ENCODE measurements around the gene ZNF14.
A peak's percentile ranks its signal among the peaks of the same experiment; 100 is the strongest.
"Not testable (repeated sequence)": the region's sequence is repeated elsewhere in the genome, so short reads cannot be mapped to it uniquely, and the experiment has no call there.

Gene ZNF14

DNA sequence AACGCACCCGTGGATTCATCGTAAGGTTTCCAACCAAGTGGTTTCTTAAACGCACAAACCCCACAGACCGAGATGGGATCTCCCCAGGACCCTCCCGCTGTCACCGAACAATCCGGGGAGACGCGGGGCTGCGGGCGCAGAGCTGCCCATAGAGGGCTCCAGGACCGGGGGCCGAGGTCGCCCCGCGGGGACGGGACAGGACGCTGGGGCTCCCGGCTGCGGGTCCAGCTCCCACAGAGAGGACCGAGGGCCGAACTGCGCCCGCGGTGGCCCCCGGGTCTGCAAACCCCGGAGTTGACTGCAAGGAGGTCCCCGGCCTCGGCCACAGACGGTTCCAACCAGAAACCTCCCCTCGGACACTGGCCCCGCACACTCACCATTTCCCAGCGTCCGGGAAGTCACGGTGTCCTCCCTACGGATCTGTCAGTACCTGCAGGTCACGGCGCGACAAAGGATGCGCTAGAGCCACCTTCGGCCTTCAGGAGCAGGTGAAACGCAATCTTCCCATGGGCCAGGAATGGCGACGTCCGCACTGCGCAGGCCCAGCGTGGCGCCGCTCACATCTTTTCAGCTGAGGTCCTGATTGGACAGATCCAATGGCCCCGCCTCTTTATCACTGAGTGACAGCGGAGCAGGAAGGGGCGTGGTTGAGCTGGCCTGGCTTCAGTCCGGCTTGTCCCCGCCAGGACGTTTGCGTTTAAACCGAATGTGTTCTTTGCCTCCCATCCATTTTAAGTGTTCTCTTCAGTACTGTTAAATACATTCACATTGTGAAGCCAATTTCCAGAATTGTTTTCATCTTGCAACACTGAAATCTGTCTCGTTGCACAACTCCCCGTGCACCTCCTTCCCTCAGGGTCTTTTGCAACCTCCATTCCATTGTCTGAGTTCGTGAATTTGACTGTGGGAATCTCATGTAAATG lies at the start of gene ZNF14:
ZNF14 (minus strand) TSS at position 534 of the 923 bp plus-strand sequence; CDS start at position 380, 154 bp downstream.
- DNase-seq = peak; percentile 90 to 98 (median 95)
- intact Hi-C loops (cut with DNase I) = no loop called here

DNA sequence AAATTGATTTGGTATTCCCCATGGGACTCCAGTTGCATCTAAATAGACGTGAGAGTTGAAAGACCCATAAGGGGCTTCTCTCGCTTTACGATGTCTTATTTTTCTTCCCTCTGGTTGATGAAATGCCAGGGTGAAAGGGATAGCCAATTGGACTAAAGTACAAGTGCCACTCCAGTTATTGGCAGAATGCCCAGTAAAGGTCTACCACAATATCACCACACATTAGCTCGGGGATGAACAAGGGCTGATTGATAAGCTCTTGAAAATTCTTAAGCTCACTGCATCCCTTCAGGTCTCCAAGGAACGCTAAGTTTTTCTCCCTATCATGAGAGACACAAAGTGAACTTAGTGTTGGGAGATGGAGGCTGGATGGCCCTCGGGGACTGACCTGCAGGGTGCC lies 48.9 kb upstream of the ZNF14 start:
- peak in 4 of 42 donors; percentile 11 to 39 (median 22) for DNase-seq
- intact Hi-C loops (cut with DNase I) = not testable (repeated sequence)

DNA sequence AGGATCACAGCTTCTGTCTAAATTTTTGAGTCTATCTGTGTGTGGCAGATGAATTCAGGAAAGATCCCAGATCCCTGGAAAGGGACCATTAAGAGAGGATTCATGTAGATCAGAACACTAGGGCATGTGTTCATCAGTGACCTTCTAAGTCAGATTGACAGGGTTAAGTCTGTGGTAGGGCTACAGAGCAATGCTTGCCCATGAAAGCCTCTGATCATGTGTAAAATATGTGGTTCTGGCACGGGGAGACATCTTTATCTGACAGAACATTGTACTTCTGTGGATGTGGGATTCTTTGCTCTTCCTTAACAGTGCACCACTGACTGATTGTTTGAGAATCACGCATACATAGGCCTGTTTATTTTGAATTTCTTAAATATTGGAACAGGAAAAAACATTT lies 45.8 kb upstream of the ZNF14 start:
- intact Hi-C loops (cut with DNase I) = no loop called here
- DNase-seq = no peak

DNA sequence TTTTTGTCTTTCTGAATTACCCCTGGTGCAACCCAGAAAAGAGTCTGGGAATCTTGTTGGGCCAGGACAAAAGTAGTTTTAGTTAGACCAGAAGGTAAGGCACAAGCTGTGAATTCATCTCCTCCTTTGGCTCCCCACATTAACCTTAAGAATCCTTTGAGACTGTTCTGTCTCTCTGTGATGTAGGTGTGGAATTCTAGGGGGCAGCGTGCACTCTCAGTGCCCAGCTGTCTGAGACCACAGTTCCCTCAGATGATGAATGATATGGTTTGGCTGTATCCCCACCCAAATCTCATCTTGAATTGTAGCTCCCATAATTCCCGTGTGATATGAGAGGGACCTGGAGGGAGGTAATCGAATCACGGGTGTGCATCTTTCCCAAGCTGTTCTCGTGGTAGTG lies 44.8 kb upstream of the ZNF14 start:
- intact Hi-C loops (cut with DNase I) = no loop called here
- DNase-seq = peak in 1 of 42 donors; percentile 24

DNA sequence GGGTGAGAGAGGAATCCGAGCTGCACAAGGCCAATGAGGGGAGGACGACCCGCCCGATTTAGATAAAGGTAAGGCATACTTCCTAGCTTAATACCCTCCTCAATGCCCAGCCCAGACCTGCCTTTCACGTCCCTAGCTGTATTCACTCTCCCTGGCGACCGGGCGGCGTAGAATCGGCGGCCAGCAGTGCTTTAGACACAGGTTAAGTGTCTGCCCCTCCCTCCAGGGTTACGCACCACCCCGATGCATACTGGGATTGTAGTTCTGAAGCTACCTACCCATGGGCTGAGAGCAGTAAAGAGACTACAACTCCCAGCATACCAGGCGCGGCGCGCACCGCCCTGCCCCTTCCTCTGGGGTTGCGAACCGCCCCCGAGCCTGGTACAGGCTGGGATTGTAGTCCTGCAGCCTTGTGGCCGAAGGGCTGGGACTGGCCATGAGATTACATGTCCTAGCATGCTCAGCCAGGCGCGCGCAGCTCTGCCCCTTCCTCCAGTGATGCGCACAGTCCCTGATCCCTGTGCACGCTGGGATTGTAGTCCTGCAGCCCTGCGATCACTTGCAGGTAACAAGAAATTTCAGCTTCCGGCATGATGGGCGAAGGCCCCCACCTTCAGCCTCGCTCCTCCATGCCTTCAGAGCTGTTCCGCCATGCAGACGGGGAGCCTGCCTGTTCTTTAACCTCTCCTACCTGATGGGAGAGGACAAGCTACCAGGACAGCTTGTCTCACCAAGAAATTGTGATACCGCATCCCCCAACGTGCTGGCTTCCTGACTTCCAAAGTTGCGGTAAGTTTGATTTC lies 43.5 kb upstream of the ZNF14 start:
- intact Hi-C loops (cut with DNase I) = no loop called here
- peak; percentile 96 to 100 (median 99) for DNase-seq

DNA sequence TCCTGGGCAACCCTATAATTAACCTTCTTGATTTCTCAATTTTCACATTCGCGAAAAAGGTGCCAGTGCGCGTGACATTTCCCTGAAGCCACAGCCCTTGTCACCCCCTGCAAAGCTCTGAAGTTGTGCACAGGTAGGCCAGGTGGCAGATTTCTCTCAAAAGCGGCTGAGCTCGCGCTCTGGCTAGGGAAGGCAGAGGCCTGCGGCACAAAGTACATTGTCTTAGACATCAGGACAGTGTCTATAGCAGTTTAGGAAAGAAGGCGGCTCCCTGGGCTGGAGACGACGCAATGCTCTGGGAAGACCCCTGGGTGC lies 42.9 kb upstream of the ZNF14 start:
- DNase-seq = peak in 14 of 42 donors; percentile 3 to 44 (median 16)
- intact Hi-C loops (cut with DNase I) = no loop called here

DNA sequence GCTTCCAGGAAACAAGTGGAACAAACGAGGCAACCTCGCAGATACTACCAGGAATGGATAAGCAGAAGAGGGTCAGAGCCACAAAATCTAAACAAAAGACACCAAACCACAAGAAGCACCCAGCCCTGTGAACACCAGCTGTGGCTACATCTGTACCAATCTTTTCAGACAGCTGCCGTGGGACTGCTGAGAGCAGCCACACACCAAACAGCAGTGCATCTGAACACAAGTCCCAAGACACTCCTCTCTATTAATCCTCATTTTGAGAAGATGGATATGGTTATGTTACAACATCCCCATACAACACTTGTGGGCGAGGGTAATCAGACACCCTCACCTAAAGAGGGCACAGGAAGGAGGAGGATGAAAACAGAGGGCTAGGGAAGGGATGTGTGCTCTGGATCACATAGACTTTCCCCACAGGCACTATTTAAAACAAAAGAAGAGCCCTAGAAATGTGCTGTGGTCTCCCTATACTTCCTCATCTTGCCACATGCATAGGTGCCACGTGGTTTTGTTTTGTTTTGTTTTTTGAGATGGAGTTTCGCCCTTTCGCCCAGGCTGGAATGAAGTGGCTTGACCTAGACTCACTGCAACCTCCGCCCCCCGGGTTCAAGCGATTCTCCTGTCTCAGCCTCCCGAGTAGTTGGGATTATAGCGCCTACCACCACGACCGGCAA lies 41.6 kb upstream of the ZNF14 start:
- DNase-seq = no peak

DNA sequence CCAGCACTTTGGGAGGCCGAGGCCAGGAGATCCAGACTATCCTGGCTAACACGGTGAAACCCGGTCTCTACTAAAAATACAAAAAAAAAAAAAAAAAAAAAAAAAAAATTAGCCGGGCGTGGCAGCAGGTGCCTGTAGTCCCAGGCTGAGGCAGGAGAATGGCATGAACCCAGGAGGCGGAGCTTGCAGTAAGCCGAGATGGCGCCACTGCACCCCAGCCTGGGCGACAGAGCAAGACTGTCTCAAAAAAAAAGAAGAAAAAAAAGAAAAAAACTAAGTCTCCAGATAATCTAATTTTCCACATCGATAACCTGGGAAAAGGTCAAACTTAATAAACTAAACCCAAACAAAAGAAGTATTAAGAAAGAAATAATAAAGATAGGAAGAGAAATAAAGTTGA lies 39.1 kb upstream of the ZNF14 start:
- intact Hi-C loops (cut with DNase I); DNase-seq: not testable (repeated sequence)

More for the DNA sequence above, 41.6 kb upstream of the ZNF14 start:
- intact Hi-C loops (cut with DNase I) = no loop called here

DNA sequence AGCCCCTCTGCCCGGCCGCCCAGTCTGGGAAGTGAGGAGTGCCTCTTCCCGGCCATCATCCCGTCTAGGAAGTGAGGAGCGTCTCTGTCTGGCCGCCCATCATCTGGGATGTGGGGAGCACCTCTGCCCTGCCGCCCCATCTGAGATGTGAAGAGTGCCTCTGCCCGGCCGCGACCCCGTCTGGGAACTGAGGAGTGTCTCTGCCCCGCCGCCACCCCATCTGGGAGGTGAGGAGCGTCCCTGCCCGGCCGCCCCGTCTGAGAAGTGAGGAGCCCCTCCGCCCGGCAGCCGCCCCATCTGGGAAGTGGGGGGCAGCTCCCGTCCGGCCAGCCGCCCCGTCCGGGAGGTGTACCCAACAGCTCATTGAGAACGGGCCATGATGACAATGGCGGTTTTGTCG lies 37.1 kb upstream of the ZNF14 start:
- intact Hi-C loops (cut with DNase I); DNase-seq: not testable (repeated sequence)

DNA sequence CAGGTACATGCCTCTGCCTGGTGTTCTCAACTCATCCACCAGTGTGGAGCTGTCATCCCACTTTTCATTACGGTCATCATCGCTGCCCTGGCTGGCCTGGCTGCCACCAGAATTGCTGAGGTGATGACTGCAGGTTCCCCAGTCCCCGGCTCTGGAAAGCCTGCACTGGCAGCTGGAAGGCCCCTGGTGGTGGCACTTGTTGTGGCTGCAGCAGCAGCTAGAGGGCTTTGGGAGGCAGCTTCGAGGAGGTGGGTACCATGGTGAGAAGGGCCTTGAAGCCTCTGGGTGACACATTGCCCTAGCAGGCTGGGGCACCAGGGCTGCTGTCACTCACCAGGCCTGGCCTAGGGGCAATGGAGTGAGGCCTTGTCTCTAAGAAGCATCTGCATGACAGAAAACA lies 25.3 kb upstream of the ZNF14 start:
- intact Hi-C loops (cut with DNase I) = no loop called here
- peak in 1 of 42 donors; percentile 7 for DNase-seq

DNA sequence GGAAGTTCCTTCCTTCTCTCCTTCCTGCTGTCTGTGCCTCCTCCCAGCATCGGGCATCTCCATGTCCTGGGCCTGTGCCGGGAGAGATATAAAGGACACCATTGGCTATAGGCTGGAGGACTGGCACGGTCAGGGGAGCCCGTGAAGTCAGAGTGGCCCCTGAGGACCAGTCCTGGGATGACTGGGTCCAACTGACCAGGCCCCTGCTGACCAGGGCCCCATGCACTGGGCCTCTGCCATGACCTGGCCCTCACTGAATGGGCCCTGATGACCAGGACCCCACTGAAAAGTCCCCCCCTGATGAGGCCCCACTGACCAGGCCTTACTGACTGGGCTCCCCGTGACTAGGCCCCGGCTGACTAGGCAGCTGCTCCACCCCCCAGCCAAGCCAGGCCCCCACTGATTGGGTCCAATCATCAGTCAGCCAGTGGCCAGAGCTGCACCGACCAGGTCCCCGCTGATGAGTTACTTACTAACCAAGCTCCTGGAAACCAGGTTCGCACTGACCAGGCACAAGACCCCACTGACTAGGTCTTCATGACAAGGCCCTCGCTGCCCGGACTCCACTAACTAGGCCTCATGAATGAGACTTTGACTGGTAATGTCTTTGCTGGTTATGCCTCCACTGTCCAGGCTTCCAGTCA lies 20.0 kb upstream of the ZNF14 start:
- peak in 1 of 42 donors; percentile 11 for DNase-seq
- intact Hi-C loops (cut with DNase I) = no loop called here

DNA sequence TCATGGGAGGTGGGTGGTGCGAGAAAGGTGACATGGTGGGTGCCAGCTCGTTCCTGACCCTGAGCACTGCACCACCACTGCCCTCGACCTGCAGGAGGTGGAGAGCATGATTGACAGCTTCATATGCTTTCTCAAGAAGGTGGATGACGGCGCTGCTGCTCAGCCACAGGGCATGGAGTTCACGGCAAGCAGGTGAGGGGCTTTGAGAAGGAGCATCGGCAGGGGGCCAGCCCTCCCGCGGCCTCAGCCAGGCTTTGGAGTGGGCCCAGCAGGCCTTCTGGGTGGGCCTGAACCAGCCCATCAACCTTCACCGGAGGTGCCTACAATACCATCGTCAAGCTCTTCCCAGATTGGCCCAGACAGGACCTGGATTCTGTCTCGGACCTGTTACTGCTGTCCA lies 18.9 kb upstream of the ZNF14 start:
- intact Hi-C loops (cut with DNase I) = no loop called here
- DNase-seq = peak in 3 of 42 donors; percentile 4 to 26 (median 25)

DNA sequence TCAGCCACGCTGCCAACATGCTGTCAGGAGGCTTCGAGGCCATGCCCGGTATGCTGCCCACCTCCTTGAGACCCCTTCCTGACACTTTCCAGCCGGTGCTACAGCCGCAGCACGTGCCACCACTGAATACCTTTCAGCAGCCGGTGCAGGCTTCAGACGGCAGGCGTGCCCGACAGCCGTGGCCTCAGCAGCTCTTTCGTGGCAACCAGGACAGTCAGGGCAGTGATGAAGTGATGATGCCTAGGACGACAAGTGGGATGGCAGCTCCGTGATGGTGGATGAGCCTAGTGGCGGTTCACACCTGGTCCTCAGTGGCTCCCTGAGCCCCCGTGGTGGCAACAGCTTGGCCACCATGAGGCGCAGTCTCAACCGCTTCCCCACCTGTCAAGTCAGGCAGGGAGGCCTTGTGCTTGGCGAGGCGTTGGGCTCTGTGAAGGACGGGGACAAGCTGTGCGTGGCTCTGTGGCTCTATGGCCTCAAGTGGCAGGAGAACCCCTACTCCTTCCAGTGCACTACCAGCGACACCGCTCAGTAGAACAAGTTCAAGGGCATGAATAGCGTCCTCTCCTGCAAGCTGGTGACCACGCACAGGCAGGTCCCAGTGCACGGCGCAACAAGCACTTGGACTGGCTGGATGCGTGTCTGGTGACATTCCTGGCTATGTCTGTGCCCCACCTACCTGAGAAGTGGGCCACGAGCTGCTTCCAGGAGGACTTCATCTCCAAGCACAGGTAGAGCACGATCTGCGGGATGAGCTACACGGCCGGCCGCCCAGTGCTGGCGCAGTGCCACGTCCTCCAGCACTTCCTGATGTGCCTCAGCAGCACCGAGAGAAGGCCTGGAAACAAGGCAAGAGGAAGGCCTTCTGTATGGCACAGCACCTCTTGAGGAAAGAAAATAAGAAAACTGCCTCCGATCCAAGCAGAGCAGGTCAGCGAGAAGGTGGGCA lies 18.2 kb upstream of the ZNF14 start:
- intact Hi-C loops (cut with DNase I) = no loop called here
- peak in 4 of 42 donors; percentile 9 to 31 (median 10) for DNase-seq

DNA sequence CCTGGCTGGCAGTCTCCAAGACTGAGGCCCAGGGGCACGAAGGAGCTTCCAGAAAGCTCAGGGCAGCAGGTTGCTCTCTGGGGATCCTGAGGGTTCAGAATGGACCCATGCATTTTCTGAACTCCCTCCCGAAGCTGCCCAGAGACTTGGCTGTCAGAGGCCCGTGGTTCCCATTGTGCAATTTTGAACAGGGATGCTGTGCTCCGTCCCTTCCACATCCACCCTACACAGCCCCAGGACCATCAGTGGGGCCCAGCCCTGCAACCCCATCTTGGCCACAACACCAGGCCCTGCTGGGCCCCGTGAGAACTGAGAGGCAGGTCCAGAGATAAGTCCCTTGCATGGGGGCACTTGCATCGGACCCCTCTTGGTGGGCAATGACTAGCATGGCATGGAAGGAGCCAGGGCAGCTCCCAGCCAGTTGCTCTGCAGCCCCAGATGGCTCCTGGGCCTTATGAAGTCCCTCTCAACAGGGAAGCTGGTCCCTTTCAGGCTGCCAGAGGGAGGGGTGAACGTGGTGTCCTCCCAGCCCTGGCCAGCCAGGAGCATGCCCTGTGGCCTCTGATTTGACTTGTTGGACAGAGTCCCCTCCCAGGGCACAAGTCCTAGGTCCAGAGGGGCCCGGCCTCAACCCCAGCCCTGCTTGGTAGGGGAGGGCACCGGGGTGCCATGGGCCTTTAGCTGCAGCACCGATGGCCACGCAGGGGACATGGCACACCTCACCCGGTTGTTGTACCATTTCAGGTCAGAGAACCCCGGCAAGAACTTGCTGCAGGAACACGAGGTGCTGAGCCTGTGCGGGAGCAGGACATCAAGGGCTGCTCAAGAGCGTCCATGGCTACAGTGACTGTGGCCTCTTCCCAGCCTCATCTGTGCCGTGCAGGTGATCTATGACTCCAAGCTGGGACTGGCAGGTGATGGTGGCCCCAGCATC lies 17.3 kb upstream of the ZNF14 start:
- DNase-seq = peak in 6 of 42 donors; percentile 5 to 30 (median 8)
- intact Hi-C loops (cut with DNase I) = no loop called here

DNA sequence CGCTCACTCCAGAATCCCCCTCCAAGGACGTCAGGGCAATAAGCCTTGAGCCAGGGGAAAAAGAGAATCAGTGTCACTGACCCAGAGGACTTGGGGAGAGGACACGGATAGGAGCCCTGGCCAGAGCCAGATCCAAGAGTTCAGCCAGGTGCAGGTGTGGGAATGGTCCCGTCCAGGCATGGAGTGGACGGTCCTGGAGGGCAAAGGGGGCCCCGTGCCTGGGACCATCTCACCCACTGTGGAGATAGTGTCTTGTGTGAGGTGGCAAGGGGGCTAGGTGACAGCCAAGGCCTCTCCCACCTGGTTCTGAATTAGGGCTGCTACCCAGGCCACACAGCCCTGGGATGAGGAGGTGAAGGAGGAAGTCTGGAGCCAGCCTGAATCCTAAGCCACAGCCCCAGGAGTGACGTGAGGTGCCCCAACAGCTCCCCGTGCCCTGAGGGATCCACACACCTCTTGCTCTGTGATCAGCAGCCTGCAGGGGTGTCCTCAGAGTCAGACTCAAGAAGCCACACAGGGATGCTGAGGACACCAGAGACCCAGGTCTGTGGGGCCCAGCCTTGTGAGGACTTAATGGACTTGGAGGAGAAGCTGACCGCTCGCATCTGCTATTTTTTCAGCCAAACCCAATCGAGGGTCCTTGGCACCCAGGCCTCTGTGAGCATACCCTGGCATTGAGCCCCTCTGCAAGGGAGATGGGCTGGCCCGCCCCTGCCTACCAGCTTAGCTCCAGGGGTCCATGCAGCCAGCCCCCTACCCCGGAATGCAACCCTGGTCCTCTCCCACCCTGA lies 16.4 kb upstream of the ZNF14 start:
- intact Hi-C loops (cut with DNase I) = no loop called here
- peak in 6 of 42 donors; percentile 2 to 33 (median 22) for DNase-seq

All from head of caudate nucleus (tissue), 42 donors.